H9 (cell line): ENCODE results near the gene BEST4. TPM values are rescaled to one million over a fixed set of nuclear protein-coding genes. Genes with fewer than 3 reads are reported as not detected.

ENCODE experiments used
- DNase-seq: peaks from one replicate; pipeline ENCODE4 v3.0.0-alpha.2; 2017
- H2AFZ ChIP-seq: one replicate; pipeline ENCODE4 v1.6.1; 2013; ENCODE audit warnings: mild to moderate bottlenecking, low read length, control low read depth, moderate library complexity
- H2AK5ac ChIP-seq: 2 replicates; pipeline ENCODE4 v1.6.1; 2013; ENCODE audit warnings: low read length, control low read depth, mixed read lengths; ENCODE audit not compliant: insufficient read length
- H2BK120ac ChIP-seq: one replicate; pipeline ENCODE4 v1.6.1; 2013; ENCODE audit warnings: low read depth, mild to moderate bottlenecking, low read length, control low read depth, inconsistent platforms; ENCODE audit not compliant: poor library complexity, severe bottlenecking
- H2BK12ac ChIP-seq: 2 replicates; pipeline ENCODE4 v1.6.1; 2013; ENCODE audit warnings: low read length, control low read depth, mixed read lengths, low read depth; ENCODE audit not compliant: insufficient read length
- H2BK15ac ChIP-seq: 2 replicates; pipeline ENCODE4 v1.6.1; 2013; ENCODE audit warnings: low read depth, low read length, control low read depth
- H2BK20ac ChIP-seq: one replicate; pipeline ENCODE4 v1.6.1; 2013; ENCODE audit warnings: low read depth, mild to moderate bottlenecking, low read length, control low read depth, inconsistent platforms; ENCODE audit not compliant: poor library complexity, severe bottlenecking
- H2BK5ac ChIP-seq: 2 replicates; pipeline ENCODE4 v1.6.1; 2013; ENCODE audit warnings: low read length, control low read depth, mixed read lengths; ENCODE audit not compliant: insufficient read length
- H3K14ac ChIP-seq: 2 replicates; pipeline ENCODE4 v1.6.1; 2013; ENCODE audit warnings: low read length, control low read depth; ENCODE audit not compliant: insufficient read depth
- H3K18ac ChIP-seq: 2 replicates; pipeline ENCODE4 v1.6.1; 2013; ENCODE audit warnings: low read depth, mild to moderate bottlenecking, mixed read lengths, low read length, control low read depth; ENCODE audit not compliant: insufficient read length
- H3K23ac ChIP-seq: 2 replicates; pipeline ENCODE4 v1.6.1; 2013; ENCODE audit warnings: low read length, control low read depth, mixed read lengths, low read depth; ENCODE audit not compliant: insufficient read length
- H3K23me2 ChIP-seq: 2 replicates; pipeline ENCODE4 v1.6.1; 2013; ENCODE audit warnings: low read depth, mild to moderate bottlenecking, mixed read lengths, low read length, control low read depth; ENCODE audit not compliant: insufficient read length, poor library complexity, severe bottlenecking
- H3K27ac ChIP-seq: 2 replicates; pipeline ENCODE4 v1.5.1; 2013; ENCODE audit warnings: low read length, control low read depth, mixed read lengths, low read depth; ENCODE audit not compliant: insufficient read length
- H3K27me3 ChIP-seq: 2 replicates; pipeline ENCODE4 v1.6.1; 2013; ENCODE audit warnings: low read length, control low read depth, inconsistent platforms; ENCODE audit not compliant: insufficient read depth
- H3K4ac ChIP-seq: 2 replicates; pipeline ENCODE4 v1.6.1; 2013; ENCODE audit warnings: low read depth, mild to moderate bottlenecking, control low read depth, inconsistent platforms, low read length, moderate library complexity
- H3K4me1 ChIP-seq: 2 replicates; pipeline ENCODE4 v1.6.1; 2013; ENCODE audit warnings: low read length, control low read depth, inconsistent platforms; ENCODE audit not compliant: insufficient read depth
- H3K4me2 ChIP-seq: 2 replicates; pipeline ENCODE4 v1.6.1; 2013; ENCODE audit warnings: low read length, control low read depth, mixed read lengths; ENCODE audit not compliant: insufficient read length, insufficient read depth
- H3K56ac ChIP-seq: 2 replicates; pipeline ENCODE4 v1.6.1; 2013; ENCODE audit warnings: low read depth, mild to moderate bottlenecking, mixed read lengths, low read length, control low read depth; ENCODE audit not compliant: insufficient read length
- H3K79me1 ChIP-seq: 2 replicates; pipeline ENCODE4 v1.6.1; 2013; ENCODE audit warnings: low read depth, mild to moderate bottlenecking, moderate library complexity, low read length, control low read depth, inconsistent platforms; ENCODE audit not compliant: insufficient read depth, poor library complexity, severe bottlenecking
- H3K79me2 ChIP-seq: 2 replicates; pipeline ENCODE4 v1.6.1; 2013; ENCODE audit warnings: low read length, control low read depth, inconsistent platforms; ENCODE audit not compliant: insufficient read depth
- H3K9ac ChIP-seq: 2 replicates; pipeline ENCODE4 v1.6.1; 2013; ENCODE audit warnings: low read length, control low read depth, mixed read lengths; ENCODE audit not compliant: insufficient read length; ENCODE audit errors: extremely low read depth
- H3K9me3 ChIP-seq: one replicate; pipeline ENCODE4 v1.6.1; 2013; ENCODE audit warnings: low read depth, low read length, inconsistent platforms; ENCODE audit not compliant: control insufficient read depth
- H3T11ph ChIP-seq: one replicate; pipeline ENCODE4 v1.6.1; 2013; ENCODE audit warnings: mild to moderate bottlenecking, low read length, control low read depth, inconsistent platforms
- H4K20me1 ChIP-seq: one replicate; pipeline ENCODE4 v1.6.1; 2013; ENCODE audit not compliant: control insufficient read depth, insufficient read length, insufficient read depth
- H4K5ac ChIP-seq: 2 replicates; pipeline ENCODE4 v1.6.1; 2013; ENCODE audit warnings: low read depth, mild to moderate bottlenecking, mixed read lengths, low read length, control low read depth; ENCODE audit not compliant: insufficient read length
- H4K8ac ChIP-seq: replicated peaks from 2 replicates; pipeline ENCODE4 v1.6.1; 2013; ENCODE audit warnings: low read length, control low read depth, mixed read lengths, low read depth; ENCODE audit not compliant: insufficient read length
- H4K91ac ChIP-seq: 2 replicates; pipeline ENCODE4 v1.6.1; 2013; ENCODE audit warnings: low read depth, mild to moderate bottlenecking, moderate library complexity, mixed read lengths, low read length, control low read depth; ENCODE audit not compliant: insufficient read length
- H3K27ac Mint-ChIP-seq, 3 experiments: 2 replicates in 2 of 3; 3 replicates in 1 of 3; pipeline ENCODE4 v1.8.0; 2020 to 2021; ENCODE audit warnings: mixed read lengths in 3 of 3, mild to moderate bottlenecking in 1 of 3, moderate library complexity in 1 of 3
- H3K27me3 Mint-ChIP-seq: 2 replicates; pipeline ENCODE4 v1.8.0; 2021; ENCODE audit warnings: low read depth, mild to moderate bottlenecking, moderate library complexity, mixed read lengths
- H3K36me3 Mint-ChIP-seq, 3 experiments: 2 replicates in 2 of 3; 3 replicates in 1 of 3; pipeline ENCODE4 v1.8.0; 2020 to 2021; ENCODE audit warnings: low read depth in 3 of 3, mixed read lengths in 3 of 3; ENCODE audit not compliant: insufficient read depth in 1 of 3
- H3K4me1 Mint-ChIP-seq, 2 experiments: 2 replicates each; pipeline ENCODE4 v1.8.0; 2020; ENCODE audit warnings: mixed read lengths in 2 of 2
- H3K4me3 Mint-ChIP-seq, 2 experiments: 2 replicates in 1 of 2; 3 replicates in 1 of 2; pipeline ENCODE4 v1.8.0; 2020 to 2021; ENCODE audit warnings: mild to moderate bottlenecking in 2 of 2, mixed read lengths in 2 of 2, moderate library complexity in 1 of 2
- H3K9me3 Mint-ChIP-seq, 2 experiments: 2 replicates in 1 of 2; 3 replicates in 1 of 2; pipeline ENCODE4 v1.8.0; 2020; ENCODE audit warnings: mild to moderate bottlenecking in 2 of 2, mixed read lengths in 2 of 2, moderate library complexity in 1 of 2
- CTCF ChIP-seq: fragments of 200-600 bp; sonication (generic); conservative IDR thresholded peaks from 3 replicates; pipeline ENCODE4 v1.8.0; 2021; ENCODE audit warnings: antibody characterized with exemption, mild to moderate bottlenecking
- WGBS: extraction: QIAGEN DNeasy Blood & Tissue Kit; methylation state at CpG from one replicate; pipeline ENCODE4 v1.1.7; 2013; ENCODE audit warnings: missing lambda C conversion rate, low lambda C conversion rate, mixed read lengths; ENCODE audit not compliant: insufficient read length; ENCODE audit errors: extremely low coverage; 5-methylcytosine and 5-hydroxymethylcytosine counted together
- total RNA-seq: library from RNA; stranded (reverse); gene quantifications from 2 replicates; pipeline ENCODE4 v1.2.1, GENCODE V29; 2021

The BEST4 gene
- total RNA-seq, 1 experiment from 2014 or later, result 1.1 TPM

- Mint-ChIP-seq H3K9me3 (no peaks in the 10 kb centered on the region), H3K27ac (peak overlapping the region; percentile 31 to 92 (median 88); a peak in 4 of 7 replicates), H3K36me3 (peaks cover 3 to 44% (median 26%) of the 10 kb centered on the region in 3 experiments), H3K4me3 (no peak overlapping the region), H3K27me3 (peaks cover 3% of the 10 kb centered on the region), H3K4me1 (peaks cover 38 to 40% of the 10 kb centered on the region in 2 experiments)
- WGBS, result no CpG with 5 or more reads among the region's 20 CpGs
- Histone ChIP-seq H2BK5ac (no peak overlapping the region), H3K79me2 (no peaks in the 10 kb centered on the region), H2BK15ac (no peak overlapping the region), H2AK5ac (no peak overlapping the region), H2BK20ac (no peak overlapping the region), H3K9ac (no peak overlapping the region), H3K4me2 (no peak overlapping the region), H2BK12ac (no peak overlapping the region), H2AFZ (no peak overlapping the region), H4K5ac (no peak overlapping the region), H3K56ac (no peak overlapping the region), H3K23ac (no peak overlapping the region), H2BK120ac (no peak overlapping the region), H4K8ac (no peak overlapping the region), H3K23me2 (peaks cover 8% of the 10 kb centered on the region), H3K9me3 (no peaks in the 10 kb centered on the region), H3K79me1 (no peaks in the 10 kb centered on the region), H3K27me3 (no peaks in the 10 kb centered on the region), H3K4me1 (peaks cover 10% of the 10 kb centered on the region; the same call in 1 of the 2 replicates), H3K14ac (no peak overlapping the region), H3K4ac (no peak overlapping the region), H3T11ph (no peak overlapping the region), H4K20me1 (no peaks in the 10 kb centered on the region), H3K18ac (no peak overlapping the region), H3K27ac (no peak overlapping the region), H4K91ac (peak overlapping the region; percentile 19)
- peak; percentile 36 for DNase-seq
- no peak; the same call in 2 of the 3 replicates for TF ChIP-seq CTCF
These were observed 17.5 kb upstream of the BEST4 start for GRCh38 chr1:44805311-44806024.
